GM12873 (cell line): ENCODE data around the gene RNPEPL1.

ENCODE experiments used
- TF ChIP-seq, protein P1 (sequence below): IDR thresholded peaks from 2 replicates; pipeline ENCODE4 v1.5.1; 2012; ENCODE audit warnings: low read depth, mild to moderate bottlenecking, moderate library complexity, low read length, control low read depth; ENCODE audit not compliant: insufficient read depth; ENCODE audit errors: missing control alignments

The RNPEPL1 gene

GRCh38 chr2:240523451-240524281 lies 44.6 kb upstream of the RNPEPL1 start:
- TF ChIP-seq, protein P1, sequence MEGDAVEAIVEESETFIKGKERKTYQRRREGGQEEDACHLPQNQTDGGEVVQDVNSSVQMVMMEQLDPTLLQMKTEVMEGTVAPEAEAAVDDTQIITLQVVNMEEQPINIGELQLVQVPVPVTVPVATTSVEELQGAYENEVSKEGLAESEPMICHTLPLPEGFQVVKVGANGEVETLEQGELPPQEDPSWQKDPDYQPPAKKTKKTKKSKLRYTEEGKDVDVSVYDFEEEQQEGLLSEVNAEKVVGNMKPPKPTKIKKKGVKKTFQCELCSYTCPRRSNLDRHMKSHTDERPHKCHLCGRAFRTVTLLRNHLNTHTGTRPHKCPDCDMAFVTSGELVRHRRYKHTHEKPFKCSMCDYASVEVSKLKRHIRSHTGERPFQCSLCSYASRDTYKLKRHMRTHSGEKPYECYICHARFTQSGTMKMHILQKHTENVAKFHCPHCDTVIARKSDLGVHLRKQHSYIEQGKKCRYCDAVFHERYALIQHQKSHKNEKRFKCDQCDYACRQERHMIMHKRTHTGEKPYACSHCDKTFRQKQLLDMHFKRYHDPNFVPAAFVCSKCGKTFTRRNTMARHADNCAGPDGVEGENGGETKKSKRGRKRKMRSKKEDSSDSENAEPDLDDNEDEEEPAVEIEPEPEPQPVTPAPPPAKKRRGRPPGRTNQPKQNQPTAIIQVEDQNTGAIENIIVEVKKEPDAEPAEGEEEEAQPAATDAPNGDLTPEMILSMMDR: no peak

- TF ChIP-seq, protein P1: no peak
These were observed 43.1 kb upstream of the RNPEPL1 start for GRCh38 chr2:240524963-240525718.

GRCh38 chr2:240525802-240526201 lies 42.5 kb upstream of the RNPEPL1 start:
- TF ChIP-seq, protein P1: no peak

- TF ChIP-seq, protein P1: no peak
These were observed 41.8 kb upstream of the RNPEPL1 start for GRCh38 chr2:240526521-240526920.

DNA sequence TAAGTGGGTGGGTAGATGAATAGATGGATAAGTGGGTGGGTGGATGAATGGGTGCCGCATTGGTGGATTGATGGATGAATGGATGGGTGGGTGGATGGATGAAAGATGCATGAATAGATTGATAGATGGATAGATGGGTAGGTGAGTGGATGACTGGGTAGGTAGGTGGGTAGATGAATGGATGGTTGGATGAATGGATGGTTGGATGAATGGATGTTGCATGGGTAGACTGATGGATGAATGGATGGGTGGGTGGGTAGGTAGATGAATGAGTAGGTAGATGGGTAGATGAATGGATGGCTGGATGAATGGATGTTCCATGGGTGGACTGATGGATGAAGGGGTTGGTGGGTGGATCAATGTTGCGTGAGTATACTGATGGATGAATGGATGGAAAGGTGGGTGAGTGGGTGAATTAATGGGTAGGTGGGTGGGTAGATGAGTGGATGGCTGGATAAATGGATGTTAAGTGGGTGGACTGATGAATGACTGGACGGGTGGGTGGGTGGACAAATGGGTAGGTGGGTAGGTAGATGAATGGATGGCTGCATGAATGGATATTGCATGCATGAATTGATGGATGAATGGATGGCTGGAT lies 41.0 kb upstream of the RNPEPL1 start:
- TF ChIP-seq, protein P1: no peak

GRCh38 chr2:240528406-240529040 lies 39.8 kb upstream of the RNPEPL1 start:
- TF ChIP-seq, protein P1: no peak
